Fibroblast of lung (primary cell): ENCODE results near the gene NKD1.

Experiments used
- EZH2 ChIP-seq: IDR thresholded peaks from 2 replicates; pipeline ENCODE4 v1.5.1; 2012; ENCODE audit warnings: low read length, control low read depth, mild to moderate bottlenecking; ENCODE audit errors: missing control alignments
- TF ChIP-seq, protein P1 (sequence below), 2 donors: IDR thresholded peaks in 1 of 2; conservative IDR thresholded peaks in 1 of 2; 1 replicate in 1 of 2; 2 replicates in 1 of 2; pipeline ENCODE4 v1.5.1; 2011 to 2012; ENCODE audit warnings: low read length in 2 of 2, control low read depth in 1 of 2, inconsistent platforms in 1 of 2, low read depth in 1 of 2, mild to moderate bottlenecking in 1 of 2

- TF ChIP-seq, protein P1, sequence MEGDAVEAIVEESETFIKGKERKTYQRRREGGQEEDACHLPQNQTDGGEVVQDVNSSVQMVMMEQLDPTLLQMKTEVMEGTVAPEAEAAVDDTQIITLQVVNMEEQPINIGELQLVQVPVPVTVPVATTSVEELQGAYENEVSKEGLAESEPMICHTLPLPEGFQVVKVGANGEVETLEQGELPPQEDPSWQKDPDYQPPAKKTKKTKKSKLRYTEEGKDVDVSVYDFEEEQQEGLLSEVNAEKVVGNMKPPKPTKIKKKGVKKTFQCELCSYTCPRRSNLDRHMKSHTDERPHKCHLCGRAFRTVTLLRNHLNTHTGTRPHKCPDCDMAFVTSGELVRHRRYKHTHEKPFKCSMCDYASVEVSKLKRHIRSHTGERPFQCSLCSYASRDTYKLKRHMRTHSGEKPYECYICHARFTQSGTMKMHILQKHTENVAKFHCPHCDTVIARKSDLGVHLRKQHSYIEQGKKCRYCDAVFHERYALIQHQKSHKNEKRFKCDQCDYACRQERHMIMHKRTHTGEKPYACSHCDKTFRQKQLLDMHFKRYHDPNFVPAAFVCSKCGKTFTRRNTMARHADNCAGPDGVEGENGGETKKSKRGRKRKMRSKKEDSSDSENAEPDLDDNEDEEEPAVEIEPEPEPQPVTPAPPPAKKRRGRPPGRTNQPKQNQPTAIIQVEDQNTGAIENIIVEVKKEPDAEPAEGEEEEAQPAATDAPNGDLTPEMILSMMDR (conservative IDR thresholded peaks at IDR 0.05 in 1 of 2, IDR thresholded peaks at IDR 0.05 in 1 of 2; ENCODE audit: low read depth in 1 of 2, low read length in 2 of 2) = no peak
- TF ChIP-seq EZH2 = no peak
Measured at GRCh38 chr16:50565428-50565827, 17.2 kb downstream of the NKD1 start.
